ENCODE data around the gene SNAI3. TPM values are rescaled to one million over a fixed set of nuclear protein-coding genes. Genes with fewer than 3 reads are reported as not detected.

Gene SNAI3
- polyA plus RNA-seq, 1 donor from 2014 or later = not detected

DNA sequence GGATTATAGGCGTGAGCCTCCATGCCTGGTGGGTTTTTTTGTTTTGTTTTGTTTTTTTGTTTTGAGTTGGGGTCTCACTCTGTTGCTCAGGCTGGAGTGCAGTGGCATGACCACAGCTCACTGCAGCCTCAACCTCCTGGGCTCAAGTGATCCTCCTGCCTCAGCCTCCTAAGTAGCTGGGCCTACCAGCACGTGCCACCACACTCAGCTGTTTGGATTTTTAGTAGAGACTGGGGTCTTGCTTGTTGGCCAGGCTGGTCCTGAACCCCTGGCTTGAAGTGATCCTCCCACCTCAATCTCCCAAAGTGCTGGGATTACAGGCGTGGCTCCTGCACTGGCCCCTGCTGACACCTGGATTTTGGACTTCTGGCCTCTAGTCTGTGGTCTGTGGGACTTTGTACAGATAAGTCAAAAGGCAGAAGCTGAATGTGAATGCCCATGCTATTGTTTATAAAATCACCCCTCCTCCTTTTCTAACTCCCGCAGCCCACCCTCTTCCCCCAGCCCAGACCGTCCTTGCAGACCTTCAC, 5.7 kb downstream of the SNAI3 start:
- Histone ChIP-seq H3K79me2 (replicated peaks; ENCODE audit: insufficient read depth, low read length) (no peaks in the 10 kb centered on the region), H3K4me3 (ENCODE audit: low read length) (no peak overlapping the region), H2AFZ (ENCODE audit: low read depth, low read length) (no peak overlapping the region), H3K9me2 (ENCODE audit: insufficient read depth, low read length) (no peaks in the 10 kb centered on the region), H3K27ac (ENCODE audit: low read length) (no peak overlapping the region), H3K36me3 (ENCODE audit: insufficient read depth, low read length) (no peaks in the 10 kb centered on the region), H3K9ac (ENCODE audit: low read length) (no peak overlapping the region), H4K20me1 (ENCODE audit: insufficient read depth) (no peaks in the 10 kb centered on the region), H3K9me3 (ENCODE audit: low read length) (no peaks in the 10 kb centered on the region), H3K27me3 (ENCODE audit: insufficient read depth, low read depth, low read length) (peaks cover 15% of the 10 kb centered on the region), H3F3A (ENCODE audit: insufficient read depth, low read length, poor library complexity, severe bottlenecking) (no peaks in the 10 kb centered on the region), H3K4me2 (ENCODE audit: low read length) (no peak overlapping the region)
- no peak for TF ChIP-seq EP300 (conservative IDR thresholded peaks at IDR 0.05; ENCODE audit: poor library complexity, severe bottlenecking)
- no peak for TF ChIP-seq POLR2AphosphoS5 (IDR thresholded peaks at IDR 0.05)
- no peak for TF ChIP-seq RAD21 (conservative IDR thresholded peaks at IDR 0.05)
- TF ChIP-seq, protein P1, sequence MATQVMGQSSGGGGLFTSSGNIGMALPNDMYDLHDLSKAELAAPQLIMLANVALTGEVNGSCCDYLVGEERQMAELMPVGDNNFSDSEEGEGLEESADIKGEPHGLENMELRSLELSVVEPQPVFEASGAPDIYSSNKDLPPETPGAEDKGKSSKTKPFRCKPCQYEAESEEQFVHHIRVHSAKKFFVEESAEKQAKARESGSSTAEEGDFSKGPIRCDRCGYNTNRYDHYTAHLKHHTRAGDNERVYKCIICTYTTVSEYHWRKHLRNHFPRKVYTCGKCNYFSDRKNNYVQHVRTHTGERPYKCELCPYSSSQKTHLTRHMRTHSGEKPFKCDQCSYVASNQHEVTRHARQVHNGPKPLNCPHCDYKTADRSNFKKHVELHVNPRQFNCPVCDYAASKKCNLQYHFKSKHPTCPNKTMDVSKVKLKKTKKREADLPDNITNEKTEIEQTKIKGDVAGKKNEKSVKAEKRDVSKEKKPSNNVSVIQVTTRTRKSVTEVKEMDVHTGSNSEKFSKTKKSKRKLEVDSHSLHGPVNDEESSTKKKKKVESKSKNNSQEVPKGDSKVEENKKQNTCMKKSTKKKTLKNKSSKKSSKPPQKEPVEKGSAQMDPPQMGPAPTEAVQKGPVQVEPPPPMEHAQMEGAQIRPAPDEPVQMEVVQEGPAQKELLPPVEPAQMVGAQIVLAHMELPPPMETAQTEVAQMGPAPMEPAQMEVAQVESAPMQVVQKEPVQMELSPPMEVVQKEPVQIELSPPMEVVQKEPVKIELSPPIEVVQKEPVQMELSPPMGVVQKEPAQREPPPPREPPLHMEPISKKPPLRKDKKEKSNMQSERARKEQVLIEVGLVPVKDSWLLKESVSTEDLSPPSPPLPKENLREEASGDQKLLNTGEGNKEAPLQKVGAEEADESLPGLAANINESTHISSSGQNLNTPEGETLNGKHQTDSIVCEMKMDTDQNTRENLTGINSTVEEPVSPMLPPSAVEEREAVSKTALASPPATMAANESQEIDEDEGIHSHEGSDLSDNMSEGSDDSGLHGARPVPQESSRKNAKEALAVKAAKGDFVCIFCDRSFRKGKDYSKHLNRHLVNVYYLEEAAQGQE (IDR thresholded peaks at IDR 0.05; ENCODE audit: borderline replicate concordance) = no peak
- TF ChIP-seq TAF1 (IDR thresholded peaks at IDR 0.05; ENCODE audit: low read depth) = no peak
- TF ChIP-seq CTCF (IDR thresholded peaks at IDR 0.05; ENCODE audit: poor library complexity, severe bottlenecking) = no peak
- no peak for TF ChIP-seq SMC3 (conservative IDR thresholded peaks at IDR 0.05; ENCODE audit: poor library complexity)
- no peak for TF ChIP-seq MXI1 (conservative IDR thresholded peaks at IDR 0.05; ENCODE audit: poor library complexity, severe bottlenecking)
- no peak for TF ChIP-seq EZH2 (IDR thresholded peaks at IDR 0.05; ENCODE audit: borderline replicate concordance, insufficient read depth, low read length, poor library complexity, severe bottlenecking)

- H3K27ac ChIP-seq (ENCODE audit: low read length) = no peak overlapping the region
- no peaks in the 10 kb centered on the region for H3K36me3 ChIP-seq (ENCODE audit: insufficient read depth, low read length)
- H3K9ac ChIP-seq (ENCODE audit: low read length) = no peak overlapping the region
- no peaks in the 10 kb centered on the region for H4K20me1 ChIP-seq (ENCODE audit: insufficient read depth)
- H3K4me2 ChIP-seq (ENCODE audit: low read length) = no peak overlapping the region
- no peak overlapping the region for H3K4me3 ChIP-seq (ENCODE audit: low read length)
- H2AFZ ChIP-seq (ENCODE audit: low read depth, low read length) = no peak overlapping the region
- no peaks in the 10 kb centered on the region for H3F3A ChIP-seq (ENCODE audit: insufficient read depth, low read length, poor library complexity, severe bottlenecking)
- H3K27me3 ChIP-seq (ENCODE audit: insufficient read depth, low read depth, low read length) = no peaks in the 10 kb centered on the region
- H3K79me2 ChIP-seq (replicated peaks; ENCODE audit: insufficient read depth, low read length) = no peaks in the 10 kb centered on the region
- H3K9me3 ChIP-seq (ENCODE audit: low read length) = no peaks in the 10 kb centered on the region
- no peaks in the 10 kb centered on the region for H3K9me2 ChIP-seq (ENCODE audit: insufficient read depth, low read length)
- no peak for TF ChIP-seq CTCF (IDR thresholded peaks at IDR 0.05; ENCODE audit: poor library complexity, severe bottlenecking)
- no peak for TF ChIP-seq POLR2AphosphoS5 (IDR thresholded peaks at IDR 0.05)
- TF ChIP-seq, protein P1 (IDR thresholded peaks at IDR 0.05; ENCODE audit: borderline replicate concordance) = no peak
- TF ChIP-seq MXI1 (conservative IDR thresholded peaks at IDR 0.05; ENCODE audit: poor library complexity, severe bottlenecking) = no peak
Observed at GRCh38 chr16:88678224-88678979, 7.9 kb downstream of the SNAI3 start.
